LNCaP clone FGC (cell line): ENCODE results near the gene SFXN3.
A peak's percentile ranks its signal among the peaks of the same experiment; 100 is the strongest.

Experiments used
- DNase-seq: peaks from one replicate; pipeline ENCODE4 v3.0.0-alpha.2; 2011; ENCODE audit warnings: low read depth
- H3K4me3 ChIP-seq: 2 replicates; pipeline ENCODE4 v1.5.1; 2011; ENCODE audit warnings: mild to moderate bottlenecking, low read depth, low read length, control low read depth
- TF ChIP-seq, protein P1 (sequence below): IDR thresholded peaks from 2 replicates; pipeline ENCODE4 v1.5.1; 2012; ENCODE audit warnings: mild to moderate bottlenecking; ENCODE audit not compliant: control insufficient read depth, insufficient read depth; ENCODE audit errors: extremely low read depth

SFXN3 gene

DNA sequence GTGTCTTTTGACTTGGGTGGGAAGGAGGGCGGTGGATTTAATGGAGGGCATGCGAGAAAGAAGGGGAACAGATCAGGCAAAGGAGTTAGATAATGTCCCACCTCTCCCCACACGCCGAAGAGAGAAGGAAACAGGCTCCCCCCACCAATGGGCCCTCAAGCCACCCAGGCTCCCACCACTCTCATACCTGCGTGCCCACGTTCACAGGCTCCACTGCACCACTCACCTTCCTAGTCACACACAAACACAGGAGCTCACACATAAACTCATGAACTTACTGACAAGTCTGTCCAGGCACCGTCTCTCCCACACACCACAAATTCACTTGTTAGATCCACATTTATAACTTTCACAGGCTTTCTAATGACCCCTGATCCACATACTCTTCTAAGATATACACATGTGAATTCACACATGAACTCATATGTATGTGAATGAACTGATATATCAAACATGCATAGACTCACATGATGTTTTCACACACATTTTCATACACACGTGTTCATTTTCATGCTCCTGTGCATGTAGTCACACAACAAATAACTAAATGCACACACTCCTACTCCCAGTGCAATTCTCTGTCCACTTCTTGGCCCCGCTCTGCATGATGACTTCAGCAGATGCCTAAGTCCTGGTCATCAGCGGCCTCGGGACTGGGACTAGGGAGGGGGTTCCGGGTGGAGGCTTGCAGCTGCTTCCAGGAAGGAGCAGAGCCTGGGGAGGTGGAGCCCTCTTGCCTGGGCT is 29.9 kb upstream of the SFXN3 start:
- TF ChIP-seq, protein P1, sequence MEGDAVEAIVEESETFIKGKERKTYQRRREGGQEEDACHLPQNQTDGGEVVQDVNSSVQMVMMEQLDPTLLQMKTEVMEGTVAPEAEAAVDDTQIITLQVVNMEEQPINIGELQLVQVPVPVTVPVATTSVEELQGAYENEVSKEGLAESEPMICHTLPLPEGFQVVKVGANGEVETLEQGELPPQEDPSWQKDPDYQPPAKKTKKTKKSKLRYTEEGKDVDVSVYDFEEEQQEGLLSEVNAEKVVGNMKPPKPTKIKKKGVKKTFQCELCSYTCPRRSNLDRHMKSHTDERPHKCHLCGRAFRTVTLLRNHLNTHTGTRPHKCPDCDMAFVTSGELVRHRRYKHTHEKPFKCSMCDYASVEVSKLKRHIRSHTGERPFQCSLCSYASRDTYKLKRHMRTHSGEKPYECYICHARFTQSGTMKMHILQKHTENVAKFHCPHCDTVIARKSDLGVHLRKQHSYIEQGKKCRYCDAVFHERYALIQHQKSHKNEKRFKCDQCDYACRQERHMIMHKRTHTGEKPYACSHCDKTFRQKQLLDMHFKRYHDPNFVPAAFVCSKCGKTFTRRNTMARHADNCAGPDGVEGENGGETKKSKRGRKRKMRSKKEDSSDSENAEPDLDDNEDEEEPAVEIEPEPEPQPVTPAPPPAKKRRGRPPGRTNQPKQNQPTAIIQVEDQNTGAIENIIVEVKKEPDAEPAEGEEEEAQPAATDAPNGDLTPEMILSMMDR: no peak
- peak overlapping the region; percentile 55 for H3K4me3 ChIP-seq
- DNase-seq: no peak

DNA sequence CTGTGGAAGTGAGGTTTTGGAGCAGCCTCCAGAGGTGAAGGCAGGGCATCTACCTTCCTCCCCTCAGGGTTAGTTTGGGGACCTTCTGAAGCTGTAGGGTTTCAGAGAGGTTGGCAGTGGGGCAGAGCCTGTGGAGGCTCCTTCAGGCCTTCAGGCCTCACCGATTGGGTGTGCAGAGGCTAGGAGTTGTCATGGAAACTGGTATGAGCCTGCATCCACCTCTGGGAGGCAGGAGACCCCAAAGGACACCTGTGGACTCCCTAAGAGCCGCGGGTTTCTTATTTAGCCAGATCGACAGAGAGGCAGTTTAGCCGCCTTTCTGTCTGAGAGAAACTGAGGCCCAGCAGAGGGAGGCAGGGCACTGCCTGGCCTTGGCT is 29.4 kb upstream of the SFXN3 start:
- no peak overlapping the region for H3K4me3 ChIP-seq
- TF ChIP-seq, protein P1: no peak
- no peak for DNase-seq

DNA sequence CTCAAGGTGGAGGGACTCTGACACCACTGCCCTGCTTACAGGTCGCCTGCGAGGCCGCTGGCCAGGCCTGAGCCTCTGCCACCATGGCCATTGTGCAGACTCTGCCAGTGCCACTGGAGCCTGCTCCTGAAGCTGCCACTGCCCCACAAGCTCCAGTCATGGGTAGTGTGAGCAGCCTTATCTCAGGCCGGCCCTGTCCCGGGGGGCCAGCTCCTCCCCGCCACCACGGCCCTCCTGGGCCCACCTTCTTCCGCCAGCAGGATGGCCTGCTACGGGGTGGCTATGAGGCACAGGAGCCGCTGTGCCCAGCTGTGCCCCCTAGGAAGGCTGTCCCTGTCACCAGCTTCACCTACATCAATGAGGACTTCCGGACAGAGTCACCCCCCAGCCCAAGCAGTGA is 28.6 kb upstream of the SFXN3 start:
- no peak for DNase-seq
- H3K4me3 ChIP-seq: no peak overlapping the region
- TF ChIP-seq, protein P1: no peak

DNA sequence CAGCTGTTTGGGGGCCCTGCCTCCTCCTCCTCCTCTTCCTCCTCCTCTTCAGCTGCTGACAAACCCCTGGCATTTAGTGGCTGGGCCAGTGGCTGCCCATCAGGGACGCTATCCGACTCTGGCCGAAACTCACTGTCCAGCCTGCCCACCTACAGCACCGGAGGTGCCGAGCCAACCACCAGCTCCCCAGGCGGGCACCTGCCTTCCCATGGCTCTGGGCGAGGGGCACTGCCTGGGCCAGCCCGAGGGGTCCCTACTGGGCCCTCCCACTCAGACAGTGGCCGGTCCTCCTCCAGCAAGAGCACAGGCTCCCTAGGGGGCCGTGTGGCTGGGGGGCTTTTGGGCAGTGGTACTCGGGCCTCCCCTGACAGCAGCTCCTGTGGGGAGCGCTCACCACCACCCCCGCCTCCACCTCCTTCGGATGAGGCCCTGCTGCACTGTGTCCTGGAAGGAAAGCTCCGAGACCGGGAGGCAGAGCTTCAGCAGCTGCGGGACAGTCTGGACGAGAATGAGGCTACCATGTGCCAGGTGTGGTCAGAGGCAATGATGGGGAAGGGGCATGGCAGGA is 27.3 kb upstream of the SFXN3 start:
- DNase-seq: no peak
- H3K4me3 ChIP-seq: no peak overlapping the region
- TF ChIP-seq, protein P1: no peak

DNA sequence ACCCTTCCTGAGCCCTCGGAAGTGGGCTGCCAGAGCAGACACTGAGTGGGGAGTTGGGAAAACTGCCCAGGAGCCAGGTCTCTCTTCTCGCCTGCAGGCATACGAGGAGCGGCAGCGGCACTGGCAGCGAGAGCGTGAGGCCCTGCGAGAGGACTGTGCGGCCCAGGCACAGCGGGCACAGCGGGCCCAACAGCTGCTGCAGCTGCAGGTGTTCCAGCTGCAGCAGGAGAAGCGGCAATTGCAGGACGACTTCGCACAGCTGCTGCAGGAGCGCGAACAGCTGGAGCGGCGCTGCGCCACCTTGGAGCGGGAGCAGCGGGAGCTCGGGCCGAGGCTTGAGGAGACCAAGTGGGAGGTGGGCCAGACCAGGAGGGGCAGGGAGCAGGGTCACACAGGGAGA is 25.7 kb upstream of the SFXN3 start:
- no peak for DNase-seq
- TF ChIP-seq, protein P1: no peak
- no peak overlapping the region for H3K4me3 ChIP-seq

DNA sequence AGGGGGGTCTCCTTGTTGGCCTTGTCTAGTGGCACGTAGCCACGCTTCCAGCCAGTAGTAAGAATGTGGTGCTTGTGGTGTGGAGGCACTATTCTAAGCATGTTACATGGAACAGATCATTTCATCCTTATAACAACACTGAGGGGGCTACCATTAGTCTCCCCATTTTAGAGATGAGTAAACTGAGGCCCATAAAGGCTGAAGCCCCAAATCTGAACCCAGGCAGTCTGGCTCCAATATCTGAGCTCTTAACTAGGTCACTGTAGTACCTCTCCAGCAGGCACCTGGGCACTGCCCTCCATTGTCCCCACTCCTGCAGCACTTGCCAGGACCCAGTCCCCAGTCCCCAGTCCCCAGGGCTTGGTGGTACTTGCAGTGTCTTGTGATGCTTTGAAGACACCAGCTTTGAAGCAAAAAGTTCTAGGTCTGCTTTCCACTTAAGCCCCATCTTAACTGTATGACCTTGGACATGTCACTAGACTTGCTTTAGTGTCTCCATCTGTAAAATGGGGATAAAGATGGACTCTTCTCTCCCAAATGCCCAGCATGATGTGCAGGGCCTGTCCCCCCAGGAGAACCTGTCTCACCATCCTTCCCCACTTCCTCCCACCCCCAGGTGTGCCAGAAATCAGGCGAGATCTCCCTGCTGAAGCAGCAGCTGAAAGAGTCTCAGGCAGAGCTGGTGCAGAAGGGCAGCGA is 25.0 kb upstream of the SFXN3 start:
- no peak overlapping the region for H3K4me3 ChIP-seq
- TF ChIP-seq, protein P1: no peak
- no peak for DNase-seq

DNA sequence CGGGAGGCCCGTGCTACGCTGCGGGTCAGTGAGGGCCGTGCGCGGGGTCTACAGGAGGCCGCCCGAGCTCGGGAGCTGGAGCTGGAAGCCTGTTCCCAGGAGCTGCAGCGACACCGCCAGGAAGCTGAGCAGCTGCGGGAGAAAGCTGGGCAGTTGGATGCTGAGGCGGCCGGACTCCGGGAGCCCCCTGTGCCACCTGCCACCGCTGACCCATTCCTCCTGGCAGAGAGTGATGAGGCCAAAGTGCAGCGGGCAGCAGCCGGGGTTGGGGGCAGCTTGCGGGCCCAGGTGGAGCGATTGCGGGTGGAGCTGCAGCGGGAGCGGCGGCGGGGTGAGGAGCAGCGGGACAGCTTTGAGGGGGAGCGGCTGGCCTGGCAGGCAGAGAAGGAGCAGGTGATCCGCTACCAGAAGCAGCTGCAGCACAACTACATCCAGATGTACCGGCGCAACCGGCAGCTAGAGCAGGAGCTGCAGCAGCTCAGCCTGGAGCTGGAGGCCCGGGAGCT is 24.4 kb upstream of the SFXN3 start:
- no peak for DNase-seq
- H3K4me3 ChIP-seq: no peak overlapping the region
- TF ChIP-seq, protein P1: no peak
